MM.1S (cell line): ENCODE results near the gene KATNBL1.

ENCODE experiments used
- DNase-seq: peaks from one replicate; pipeline ENCODE4 v3.0.0-alpha.2; 2015
- H2AFZ ChIP-seq: fragments of 300-600 bp; sonication (generic); 2 replicates; pipeline ENCODE4 v1.6.0; 2016; ENCODE audit warnings: antibody characterized with exemption, low read length
- H3F3A ChIP-seq: fragments of 300-600 bp; sonication (generic); 2 replicates; pipeline ENCODE4 v1.6.1; 2016; ENCODE audit warnings: mild to moderate bottlenecking, antibody characterized with exemption, low read length, moderate library complexity, mixed read lengths; ENCODE audit not compliant: insufficient read depth
- H3K27ac ChIP-seq: fragments of 300-600 bp; sonication (generic); 2 replicates; pipeline ENCODE4 v1.5.1; 2016; ENCODE audit warnings: mild to moderate bottlenecking, low read length
- H3K27me3 ChIP-seq: fragments of 300-600 bp; sonication (generic); replicated peaks from 2 replicates; pipeline ENCODE4 v1.6.0; 2016; ENCODE audit warnings: low read length; ENCODE audit not compliant: insufficient read depth
- H3K36me3 ChIP-seq: fragments of 300-600 bp; sonication (generic); replicated peaks from 2 replicates; pipeline ENCODE4 v1.6.1; 2016; ENCODE audit warnings: mild to moderate bottlenecking, low read length, mixed read lengths; ENCODE audit not compliant: insufficient read depth
- H3K4me1 ChIP-seq: fragments of 300-600 bp; sonication (generic); 2 replicates; pipeline ENCODE4 v1.6.1; 2016; ENCODE audit warnings: low read length, mixed read lengths
- H3K4me2 ChIP-seq: fragments of 300-600 bp; sonication (generic); 2 replicates; pipeline ENCODE4 v1.6.0; 2016; ENCODE audit warnings: low read depth, low read length
- H3K4me3 ChIP-seq: fragments of 300-600 bp; sonication (generic); 2 replicates; pipeline ENCODE4 v1.5.1; 2016; ENCODE audit warnings: low read length, mixed read lengths
- H3K79me2 ChIP-seq: fragments of 300-600 bp; sonication (generic); 2 replicates; pipeline ENCODE4 v1.6.1; 2016; ENCODE audit warnings: mixed run types, low read length, mixed read lengths
- H3K9ac ChIP-seq: fragments of 300-600 bp; sonication (generic); 2 replicates; pipeline ENCODE4 v1.6.1; 2016; ENCODE audit warnings: low read length, mixed read lengths
- H3K9me2 ChIP-seq: fragments of 300-600 bp; sonication (generic); replicated peaks from 2 replicates; pipeline ENCODE4 v1.6.1; 2016; ENCODE audit warnings: mild to moderate bottlenecking, low read length, mixed read lengths; ENCODE audit not compliant: insufficient read depth
- H3K9me3 ChIP-seq: fragments of 300-600 bp; sonication (generic); replicated peaks from 2 replicates; pipeline ENCODE4 v1.6.1; 2016; ENCODE audit warnings: mild to moderate bottlenecking, low read length, mixed read lengths; ENCODE audit not compliant: insufficient read depth
- H4K20me1 ChIP-seq: fragments of 300-600 bp; sonication (generic); 2 replicates; pipeline ENCODE4 v1.6.1; 2016; ENCODE audit warnings: mild to moderate bottlenecking, low read length, moderate library complexity, mixed read lengths; ENCODE audit not compliant: insufficient read depth
- EZH2 ChIP-seq: fragments of 300-600 bp; sonication (generic); optimal IDR thresholded peaks from 2 replicates; pipeline ENCODE3; 2017; ENCODE audit warnings: low read depth, mild to moderate bottlenecking, antibody characterized with exemption, low read length, mixed read lengths
- EZH2phosphoT487 ChIP-seq: fragments of 300-600 bp; sonication (generic); IDR thresholded peaks from 2 replicates; pipeline ENCODE4 v1.6.1; 2018; ENCODE audit warnings: antibody characterized with exemption, low read length
- TF ChIP-seq, protein P1 (sequence below): fragments of 300-600 bp; sonication (generic); IDR thresholded peaks from 2 replicates; pipeline ENCODE4 v1.5.1; 2016; ENCODE audit warnings: antibody characterized with exemption, low read length, mixed read lengths

The KATNBL1 gene

DNA sequence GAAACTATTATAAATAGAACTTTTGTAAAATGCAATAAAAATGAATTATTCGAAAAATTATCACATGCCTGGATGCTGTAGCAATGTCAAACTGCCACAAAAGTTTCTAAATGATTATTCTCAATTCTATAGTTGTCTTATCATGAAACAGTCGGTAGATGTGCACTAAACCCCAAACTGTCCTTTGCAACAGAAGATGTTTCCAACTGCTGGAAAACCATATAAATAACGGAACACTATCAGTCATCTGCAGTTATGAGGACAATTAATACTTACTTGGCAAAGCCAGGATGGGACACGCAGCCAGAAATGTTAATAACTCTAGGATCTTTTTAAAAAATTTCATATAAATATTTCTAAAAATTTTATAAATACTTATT lies 32.4 kb upstream of the KATNBL1 start:
- Histone ChIP-seq H3K4me1 (0 out of 2 replicates have a peak, but pooled peaks cover 5% of the 10 kb centered on the region), H3K79me2 (no peaks in the 10 kb centered on the region), H3K4me2 (no peak overlapping the region), H3K9me2 (no peaks in the 10 kb centered on the region), H3K27ac (no peak overlapping the region), H3K4me3 (no peak overlapping the region), H3K9ac (no peak overlapping the region), H3K36me3 (no peaks in the 10 kb centered on the region; the same call in 1 of the 2 replicates), H3K9me3 (no peaks in the 10 kb centered on the region), H3K27me3 (no peaks in the 10 kb centered on the region), H3F3A (no peaks in the 10 kb centered on the region), H2AFZ (no peak overlapping the region), H4K20me1 (no peaks in the 10 kb centered on the region)
- no peak for DNase-seq
- TF ChIP-seq EZH2phosphoT487 (no peak), EZH2 (no peak)

DNA sequence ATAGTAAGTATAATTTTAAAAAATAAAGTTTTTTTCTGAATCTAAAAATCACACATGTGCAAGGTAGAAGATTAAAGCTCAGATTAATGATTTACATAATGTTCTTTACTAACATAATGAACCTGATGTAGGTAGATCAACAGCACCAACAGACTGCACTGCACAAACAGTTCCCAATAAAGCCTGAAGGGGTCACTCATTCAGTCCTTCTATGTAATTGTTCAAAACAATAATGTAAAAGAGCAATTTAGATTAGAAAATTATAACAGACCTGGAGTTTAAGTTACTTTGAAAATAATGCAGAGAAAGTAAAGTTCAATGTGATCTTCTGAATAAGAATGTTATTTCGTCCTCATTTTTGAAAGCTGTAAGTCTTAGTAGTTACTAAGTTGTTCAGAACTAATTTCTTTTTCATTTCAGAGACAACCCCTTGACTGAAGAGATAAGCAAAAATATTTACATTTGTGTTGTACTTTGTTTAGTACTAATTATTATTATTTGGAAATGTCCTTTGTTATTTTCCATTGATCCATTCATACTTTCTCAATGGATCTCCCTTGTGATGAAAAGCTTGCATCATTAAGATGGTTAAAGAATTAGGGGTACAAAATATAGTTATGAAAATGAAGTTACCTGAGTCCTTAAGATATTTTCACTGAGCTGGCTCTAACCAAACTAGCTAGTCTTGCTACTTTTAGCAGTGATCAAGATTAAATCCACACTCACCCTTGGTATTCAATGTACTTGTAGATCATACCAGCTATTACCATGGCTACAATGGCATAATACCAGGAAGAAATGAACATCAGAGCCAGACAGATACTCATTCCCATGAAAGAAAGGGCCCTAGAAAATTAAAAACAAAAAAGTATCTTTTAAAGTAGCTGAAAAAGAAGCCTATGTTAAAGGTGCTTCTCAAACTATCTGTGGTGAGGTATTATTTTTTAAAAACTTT lies 31.8 kb upstream of the KATNBL1 start:
- no peaks in the 10 kb centered on the region for H3K79me2 ChIP-seq
- no peak overlapping the region for H3K27ac ChIP-seq
- H3K36me3 ChIP-seq = no peaks in the 10 kb centered on the region; the same call in 1 of the 2 replicates
- no peaks in the 10 kb centered on the region for H3K9me3 ChIP-seq
- no peak overlapping the region for H3K4me3 ChIP-seq
- TF ChIP-seq, protein P1, sequence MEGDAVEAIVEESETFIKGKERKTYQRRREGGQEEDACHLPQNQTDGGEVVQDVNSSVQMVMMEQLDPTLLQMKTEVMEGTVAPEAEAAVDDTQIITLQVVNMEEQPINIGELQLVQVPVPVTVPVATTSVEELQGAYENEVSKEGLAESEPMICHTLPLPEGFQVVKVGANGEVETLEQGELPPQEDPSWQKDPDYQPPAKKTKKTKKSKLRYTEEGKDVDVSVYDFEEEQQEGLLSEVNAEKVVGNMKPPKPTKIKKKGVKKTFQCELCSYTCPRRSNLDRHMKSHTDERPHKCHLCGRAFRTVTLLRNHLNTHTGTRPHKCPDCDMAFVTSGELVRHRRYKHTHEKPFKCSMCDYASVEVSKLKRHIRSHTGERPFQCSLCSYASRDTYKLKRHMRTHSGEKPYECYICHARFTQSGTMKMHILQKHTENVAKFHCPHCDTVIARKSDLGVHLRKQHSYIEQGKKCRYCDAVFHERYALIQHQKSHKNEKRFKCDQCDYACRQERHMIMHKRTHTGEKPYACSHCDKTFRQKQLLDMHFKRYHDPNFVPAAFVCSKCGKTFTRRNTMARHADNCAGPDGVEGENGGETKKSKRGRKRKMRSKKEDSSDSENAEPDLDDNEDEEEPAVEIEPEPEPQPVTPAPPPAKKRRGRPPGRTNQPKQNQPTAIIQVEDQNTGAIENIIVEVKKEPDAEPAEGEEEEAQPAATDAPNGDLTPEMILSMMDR = peak; percentile 75
- TF ChIP-seq EZH2phosphoT487 = no peak
- no peaks in the 10 kb centered on the region for H4K20me1 ChIP-seq
- DNase-seq = peak; percentile 56
- no peak overlapping the region for H3K4me2 ChIP-seq
- no peaks in the 10 kb centered on the region for H3K27me3 ChIP-seq
- H2AFZ ChIP-seq = no peak overlapping the region
- no peaks in the 10 kb centered on the region for H3K9me2 ChIP-seq
- H3K4me1 ChIP-seq = 0 out of 2 replicates have a peak, but pooled peaks cover 5% of the 10 kb centered on the region
- H3F3A ChIP-seq = no peaks in the 10 kb centered on the region
- H3K9ac ChIP-seq = no peak overlapping the region

GRCh38 chr15:34240537-34240936 lies 30.6 kb upstream of the KATNBL1 start:
- Histone ChIP-seq H3K4me1 (0 out of 2 replicates have a peak, but pooled peaks cover 5% of the 10 kb centered on the region), H3K27me3 (no peaks in the 10 kb centered on the region), H3K4me3 (no peak overlapping the region), H3F3A (no peaks in the 10 kb centered on the region), H3K9me2 (no peaks in the 10 kb centered on the region), H3K79me2 (no peaks in the 10 kb centered on the region), H3K9ac (no peak overlapping the region), H3K9me3 (no peaks in the 10 kb centered on the region), H3K27ac (no peak overlapping the region), H4K20me1 (no peaks in the 10 kb centered on the region), H3K4me2 (no peak overlapping the region), H3K36me3 (no peaks in the 10 kb centered on the region; the same call in 1 of the 2 replicates), H2AFZ (no peak overlapping the region)
- DNase-seq = no peak
- no peak for TF ChIP-seq EZH2phosphoT487

- H2AFZ ChIP-seq = no peak overlapping the region
- H3K36me3 ChIP-seq = no peaks in the 10 kb centered on the region; the same call in 1 of the 2 replicates
- H3K79me2 ChIP-seq = no peaks in the 10 kb centered on the region
- H3K4me1 ChIP-seq = 0 out of 2 replicates have a peak, but pooled peaks cover 5% of the 10 kb centered on the region
- no peaks in the 10 kb centered on the region for H4K20me1 ChIP-seq
- no peak overlapping the region for H3K27ac ChIP-seq
- H3K9me3 ChIP-seq = no peaks in the 10 kb centered on the region
- H3F3A ChIP-seq = no peaks in the 10 kb centered on the region
- H3K9me2 ChIP-seq = no peaks in the 10 kb centered on the region
- TF ChIP-seq EZH2phosphoT487 (no peak), EZH2 (no peak)
- TF ChIP-seq, protein P1 = no peak
- no peak overlapping the region for H3K4me2 ChIP-seq
- DNase-seq = no peak
- H3K4me3 ChIP-seq = no peak overlapping the region
- no peaks in the 10 kb centered on the region for H3K27me3 ChIP-seq
- no peak overlapping the region for H3K9ac ChIP-seq
Measured at GRCh38 chr15:34239151-34239808, 29.4 kb upstream of the KATNBL1 start.
